ENCODE results near the gene GIPC1.

The GIPC1 gene

DNA sequence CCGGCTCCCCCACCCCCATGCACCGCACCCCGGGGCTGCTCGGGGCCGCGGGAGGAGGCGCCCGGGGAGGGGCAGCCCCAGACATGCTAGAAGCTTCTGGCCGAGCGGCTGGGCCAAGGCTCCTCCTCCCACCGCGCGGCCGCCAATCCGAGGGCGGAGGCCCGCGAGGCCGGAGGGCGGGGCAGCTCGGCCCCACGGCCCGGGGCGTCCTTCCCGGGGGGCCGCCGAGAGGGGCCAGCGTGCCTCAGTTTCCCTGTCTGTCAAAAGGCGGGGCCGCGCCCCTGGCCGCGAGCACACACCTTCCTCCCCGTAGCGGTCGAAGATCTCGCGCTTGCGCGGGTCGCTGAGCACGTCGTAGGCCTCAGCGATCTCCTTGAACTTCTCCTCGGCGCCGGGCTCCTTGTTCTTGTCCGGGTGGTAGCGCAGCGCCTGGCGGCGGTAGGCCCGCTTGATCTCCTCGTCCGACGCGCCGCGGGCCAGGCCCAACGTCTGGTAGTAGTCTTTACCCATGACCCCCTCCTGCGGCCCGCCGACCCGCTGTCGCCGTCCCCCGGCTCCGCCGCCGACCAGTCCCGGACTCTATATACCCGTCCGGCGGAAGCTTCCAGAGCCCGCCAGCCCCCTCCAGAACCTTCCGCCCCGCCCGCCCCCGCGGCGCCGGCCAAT is 22.0 kb upstream of the GIPC1 start, which contains the start of gene DNAJB1:
DNAJB1 (minus strand) TSS at position 558 of the 666 bp plus-strand sequence; CDS start at position 510, 48 bp downstream.
- TF ChIP-seq, protein P1, sequence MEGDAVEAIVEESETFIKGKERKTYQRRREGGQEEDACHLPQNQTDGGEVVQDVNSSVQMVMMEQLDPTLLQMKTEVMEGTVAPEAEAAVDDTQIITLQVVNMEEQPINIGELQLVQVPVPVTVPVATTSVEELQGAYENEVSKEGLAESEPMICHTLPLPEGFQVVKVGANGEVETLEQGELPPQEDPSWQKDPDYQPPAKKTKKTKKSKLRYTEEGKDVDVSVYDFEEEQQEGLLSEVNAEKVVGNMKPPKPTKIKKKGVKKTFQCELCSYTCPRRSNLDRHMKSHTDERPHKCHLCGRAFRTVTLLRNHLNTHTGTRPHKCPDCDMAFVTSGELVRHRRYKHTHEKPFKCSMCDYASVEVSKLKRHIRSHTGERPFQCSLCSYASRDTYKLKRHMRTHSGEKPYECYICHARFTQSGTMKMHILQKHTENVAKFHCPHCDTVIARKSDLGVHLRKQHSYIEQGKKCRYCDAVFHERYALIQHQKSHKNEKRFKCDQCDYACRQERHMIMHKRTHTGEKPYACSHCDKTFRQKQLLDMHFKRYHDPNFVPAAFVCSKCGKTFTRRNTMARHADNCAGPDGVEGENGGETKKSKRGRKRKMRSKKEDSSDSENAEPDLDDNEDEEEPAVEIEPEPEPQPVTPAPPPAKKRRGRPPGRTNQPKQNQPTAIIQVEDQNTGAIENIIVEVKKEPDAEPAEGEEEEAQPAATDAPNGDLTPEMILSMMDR (IDR thresholded peaks at IDR 0.05) = no peak
- Histone ChIP-seq H3K27ac (peak within 1 kb of the TSS; percentile 98 to 100), H3K4me3 (peak within 1 kb of the TSS; percentile 87)
- peak; percentile 90 for DNase-seq (ENCODE audit: low spot score)

DNA sequence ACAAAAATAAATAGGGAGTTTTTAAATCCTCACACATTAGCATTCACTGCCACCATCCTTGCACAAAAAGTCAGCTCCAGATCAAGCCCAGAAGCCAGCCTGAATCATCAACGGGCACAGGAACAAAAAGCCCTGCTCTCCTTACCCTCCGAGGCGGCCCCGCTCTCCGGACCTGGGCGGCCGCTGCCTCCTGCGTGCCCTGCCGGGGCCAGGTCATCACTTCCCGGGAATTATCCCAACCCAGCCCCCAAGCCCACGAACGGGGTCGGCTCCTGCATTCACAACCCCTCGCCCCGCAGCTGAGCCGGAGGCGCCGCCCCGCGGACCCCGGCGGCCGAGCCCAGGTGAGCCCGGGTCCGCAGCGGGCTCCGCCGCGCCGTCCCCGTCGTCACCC is 21.5 kb upstream of the GIPC1 start:
- H3K4me3 ChIP-seq = peak overlapping the region; percentile 87
- peak overlapping the region; percentile 98 to 100 for H3K27ac ChIP-seq
- no peak for DNase-seq (ENCODE audit: low spot score)
- TF ChIP-seq, protein P1 (IDR thresholded peaks at IDR 0.05) = no peak

DNA sequence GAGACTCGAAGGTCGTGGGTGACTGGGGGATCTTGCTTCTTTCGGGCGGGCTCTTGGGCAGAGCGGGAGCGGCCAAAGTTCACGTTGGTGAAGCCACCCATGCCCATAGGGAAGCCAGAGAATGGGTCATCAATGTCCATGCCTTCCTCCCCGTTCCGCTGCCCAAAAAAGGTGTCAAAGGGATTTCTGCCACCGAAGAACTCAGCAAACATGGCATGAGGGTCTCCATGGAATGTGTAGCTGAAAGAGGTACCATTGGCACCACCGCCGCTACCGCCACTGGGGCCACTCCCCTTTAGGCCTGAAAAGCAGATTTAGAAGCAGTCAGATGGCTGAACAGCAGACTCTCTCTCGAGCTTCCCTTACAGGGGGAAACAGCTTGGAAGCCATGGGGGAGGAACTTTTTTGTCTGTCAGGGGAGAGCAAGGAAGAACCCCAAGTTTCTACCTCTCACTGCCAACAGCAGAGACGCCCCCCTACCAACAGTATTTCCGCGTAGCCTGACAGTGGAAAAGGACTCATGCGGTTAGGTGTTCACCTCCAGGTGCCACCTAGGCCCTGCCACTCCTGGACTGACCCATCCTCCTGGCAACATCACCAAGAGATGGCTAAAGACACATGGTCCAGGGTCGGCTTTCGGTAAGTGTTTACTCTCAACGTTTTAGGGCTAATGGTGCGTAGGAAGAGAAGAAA is 21.0 kb upstream of the GIPC1 start:
- no peak for DNase-seq (ENCODE audit: low spot score)
- Histone ChIP-seq H3K27ac (peak overlapping the region; percentile 98 to 100), H3K4me3 (peak overlapping the region; percentile 87)
- TF ChIP-seq, protein P1 (IDR thresholded peaks at IDR 0.05) = no peak

GRCh38 chr19:14516048-14516534 is 20.2 kb upstream of the GIPC1 start:
- TF ChIP-seq, protein P1 (IDR thresholded peaks at IDR 0.05) = no peak
- peak overlapping the region; percentile 87 for H3K4me3 ChIP-seq
- H3K27ac ChIP-seq = peak overlapping the region; percentile 1 to 100
- DNase-seq (ENCODE audit: low spot score) = no peak

GRCh38 chr19:14515501-14516047 is 19.6 kb upstream of the GIPC1 start:
- peak overlapping the region in 1 of 2 donors; percentile 30 for H3K27ac ChIP-seq
- DNase-seq (ENCODE audit: low spot score) = no peak
- TF ChIP-seq, protein P1 (IDR thresholded peaks at IDR 0.05) = no peak
- peak overlapping the region; percentile 87 for H3K4me3 ChIP-seq

- no peak for DNase-seq (ENCODE audit: low spot score)
- H3K4me3 ChIP-seq = no peak overlapping the region
- H3K27ac ChIP-seq = no peak overlapping the region
- TF ChIP-seq, protein P1 (IDR thresholded peaks at IDR 0.05) = no peak
These were observed 18.4 kb upstream of the GIPC1 start for GRCh38 chr19:14514215-14514863.
